IMR-90 (cell line): Measurements from ENCODE around the gene TGM6. TPM values are rescaled to one million over a fixed set of nuclear protein-coding genes. Genes with fewer than 3 reads are reported as not detected.
A peak's percentile ranks its signal among the peaks of the same experiment; 100 is the strongest.

Experiments used
- ATAC-seq: fragments of 200-7000 bp; cut with Tn5 transposase; 2 replicates; pipeline ENCODE4 v1.9.1; 2020; ENCODE audit warnings: low read depth, mild to moderate bottlenecking, moderate library complexity
- BruUV-seq: library from RNA; stranded (reverse); fragments of 400-500 nt; replicated peaks from 2 replicates; lab custom pipeline; 2021; lab: Mats Ljungman, UMichigan
- CTCF ChIA-PET: fragments of 300-600 bp; formaldehyde crosslinking; extraction: SDS; loops from one replicate; lab custom pipeline; 2021; ENCODE audit warnings: antibody characterized with exemption; lab: Yijun Ruan, JAX
- POLR2A ChIA-PET: fragments of 300-600 bp; sonication (Branson Sonifier 250); formaldehyde crosslinking; loops from one replicate; lab custom pipeline; 2022; ENCODE audit warnings: antibody characterized with exemption; ENCODE audit not compliant: unreplicated experiment; lab: Charles Lee
- DNase-seq: peaks from one replicate; pipeline ENCODE4 v3.0.0; 2013
- H2AFZ ChIP-seq: replicated peaks from 2 replicates; pipeline ENCODE3; 2013; ENCODE audit warnings: low read length, mild to moderate bottlenecking; ENCODE audit not compliant: poor library complexity
- H2AK5ac ChIP-seq: 2 replicates; pipeline ENCODE4 v1.6.1; 2013; ENCODE audit warnings: low read depth, low read length, inconsistent platforms
- H2AK9ac ChIP-seq: replicated peaks from 2 replicates; pipeline ENCODE3; 2013; ENCODE audit warnings: mild to moderate bottlenecking, low read depth, low read length, moderate library complexity; ENCODE audit not compliant: poor library complexity
- H2BK120ac ChIP-seq: 2 replicates; pipeline ENCODE4 v1.6.1; 2013; ENCODE audit warnings: low read depth, low read length, inconsistent platforms
- H2BK15ac ChIP-seq: 3 replicates; pipeline ENCODE4 v1.6.1; 2013; ENCODE audit warnings: low read depth, low read length, inconsistent platforms
- H2BK20ac ChIP-seq: 2 replicates; pipeline ENCODE4 v1.6.1; 2013; ENCODE audit warnings: low read depth, mild to moderate bottlenecking, inconsistent platforms, low read length, moderate library complexity
- H2BK5ac ChIP-seq: 2 replicates; pipeline ENCODE4 v1.6.1; 2013; ENCODE audit warnings: mild to moderate bottlenecking, low read depth, low read length, inconsistent platforms; ENCODE audit not compliant: poor library complexity, severe bottlenecking
- H3K14ac ChIP-seq: replicated peaks from 2 replicates; pipeline ENCODE4 v1.6.1; 2013; ENCODE audit warnings: low read depth, low read length, inconsistent platforms
- H3K18ac ChIP-seq: 2 replicates; pipeline ENCODE4 v1.6.1; 2013; ENCODE audit warnings: low read depth, low read length, control low read depth
- H3K23ac ChIP-seq: 2 replicates; pipeline ENCODE4 v1.6.1; 2013; ENCODE audit warnings: low read depth, low read length, inconsistent platforms
- H3K27ac ChIP-seq: 2 replicates; pipeline ENCODE4 v1.5.1; 2013; ENCODE audit warnings: mild to moderate bottlenecking, control low read depth, low read length; ENCODE audit not compliant: insufficient read depth
- H3K27me3 ChIP-seq: 2 replicates; pipeline ENCODE4 v1.6.1; 2013; ENCODE audit warnings: low read length; ENCODE audit not compliant: control insufficient read depth, insufficient read depth
- H3K36me3 ChIP-seq: 2 replicates; pipeline ENCODE4 v1.6.1; 2013; ENCODE audit warnings: low read length, mixed read lengths; ENCODE audit not compliant: control insufficient read depth, insufficient read depth
- H3K4ac ChIP-seq: 2 replicates; pipeline ENCODE4 v1.6.1; 2013; ENCODE audit warnings: low read depth, low read length, inconsistent platforms
- H3K4me1 ChIP-seq: 2 replicates; pipeline ENCODE4 v1.6.1; 2013; ENCODE audit warnings: low read length, mixed read lengths; ENCODE audit not compliant: control insufficient read depth, insufficient read depth
- H3K4me2 ChIP-seq: 2 replicates; pipeline ENCODE4 v1.6.1; 2013; ENCODE audit warnings: low read depth, mild to moderate bottlenecking, control low read depth, low read length, moderate library complexity
- H3K4me3 ChIP-seq: 2 replicates; pipeline ENCODE4 v1.5.1; 2013; ENCODE audit warnings: low read depth, mild to moderate bottlenecking, control low read depth, low read length, moderate library complexity; ENCODE audit not compliant: insufficient read depth
- H3K56ac ChIP-seq: 2 replicates; pipeline ENCODE4 v1.6.1; 2013; ENCODE audit warnings: low read length, inconsistent platforms; ENCODE audit not compliant: insufficient read depth; ENCODE audit errors: extremely low read depth
- H3K79me1 ChIP-seq, 2 experiments: 2 replicates each; pipeline ENCODE4 v1.6.1; 2013; ENCODE audit warnings: low read length in 2 of 2, inconsistent platforms in 1 of 2, low read depth in 1 of 2
- H3K9ac ChIP-seq: 2 replicates; pipeline ENCODE4 v1.6.1; 2013; ENCODE audit warnings: low read depth, low read length, control low read depth
- H3K9me1 ChIP-seq: 2 replicates; pipeline ENCODE4 v1.6.1; 2013; ENCODE audit warnings: low read length, inconsistent platforms; ENCODE audit not compliant: insufficient read depth
- H3K9me3 ChIP-seq: 2 replicates; pipeline ENCODE4 v1.6.1; 2013; ENCODE audit warnings: low read length; ENCODE audit not compliant: control insufficient read depth, insufficient read depth
- H4K20me1 ChIP-seq: 2 replicates; pipeline ENCODE4 v1.6.1; 2013; ENCODE audit warnings: low read length, inconsistent platforms; ENCODE audit not compliant: insufficient read depth
- H4K5ac ChIP-seq: 2 replicates; pipeline ENCODE4 v1.6.1; 2013; ENCODE audit warnings: mild to moderate bottlenecking, low read depth, low read length, control low read depth
- H4K8ac ChIP-seq, 2 experiments: 2 replicates each; pipeline ENCODE4 v1.6.1; 2013; ENCODE audit warnings: low read depth in 2 of 2, low read length in 2 of 2, control low read depth in 1 of 2, inconsistent platforms in 1 of 2
- H4K91ac ChIP-seq: 2 replicates; pipeline ENCODE4 v1.6.1; 2013; ENCODE audit warnings: low read depth, low read length, inconsistent platforms; ENCODE audit not compliant: insufficient read depth
- BHLHE40 ChIP-seq: fragments of 150-350 bp; IDR thresholded peaks from 2 replicates; pipeline ENCODE4 v1.6.1; 2016; ENCODE audit warnings: mild to moderate bottlenecking, low read depth, low read length
- CEBPB ChIP-seq: IDR thresholded peaks from 2 replicates; pipeline ENCODE4 v1.6.1; 2012; ENCODE audit warnings: low read depth, low read length, improper control_type of control experiment
- ELK1 ChIP-seq: fragments of 150-350 bp; IDR thresholded peaks from 2 replicates; pipeline ENCODE4 v1.6.1; 2016; ENCODE audit warnings: low read depth, mild to moderate bottlenecking, low read length, moderate library complexity, borderline replicate concordance
- FOS ChIP-seq: fragments of 150-350 bp; IDR thresholded peaks from 2 replicates; pipeline ENCODE4 v1.6.1; 2016; ENCODE audit warnings: low read depth, low read length
- MAZ ChIP-seq: IDR thresholded peaks from 2 replicates; pipeline ENCODE4 v1.6.1; 2012; ENCODE audit warnings: low read depth, mild to moderate bottlenecking, low read length, improper control_type of control experiment, moderate library complexity, borderline replicate concordance
- MXI1 ChIP-seq: IDR thresholded peaks from 2 replicates; pipeline ENCODE4 v1.6.1; 2012; ENCODE audit warnings: low read depth, mild to moderate bottlenecking, low read length, moderate library complexity, borderline replicate concordance
- POLR2A ChIP-seq: IDR thresholded peaks from 2 replicates; pipeline ENCODE4 v1.6.1; 2012; ENCODE audit warnings: mild to moderate bottlenecking, low read depth, low read length
- RAD21 ChIP-seq: IDR thresholded peaks from 2 replicates; pipeline ENCODE4 v1.6.1; 2012; ENCODE audit warnings: low read length, improper control_type of control experiment
- RFX5 ChIP-seq: IDR thresholded peaks from 2 replicates; pipeline ENCODE4 v1.8.0; 2012; ENCODE audit warnings: low read depth, mild to moderate bottlenecking, low read length, moderate library complexity
- WGBS, 2 experiments: methylation state at CpG; one replicate each; pipeline versions ENCODE4 v1.1.5 to v1.1.7; 2013; ENCODE audit warnings: missing lambda C conversion rate in 2 of 2; ENCODE audit not compliant: insufficient read length in 1 of 2; ENCODE audit errors: extremely low coverage in 2 of 2; 5-methylcytosine and 5-hydroxymethylcytosine counted together
- dilution Hi-C: fragments of 300-500 bp; cut with HindIII; formaldehyde crosslinking; loops from one replicate; pipeline ENCODE4 v1.14.3; 2018; ENCODE audit warnings: low sequenced_read_pairs; ENCODE audit not compliant: unreplicated experiment
- in situ Hi-C: fragments of 300-500 bp; cut with MboI; formaldehyde crosslinking; loops from 3 replicates; pipeline ENCODE4 v1.14.3; 2019; ENCODE audit warnings: low sequenced_read_pairs, inconsistent platforms, mixed read lengths
- intact Hi-C: fragments of 100-400 bp; cut with micrococcal nuclease; formaldehyde crosslinking; loops from 2 replicates; pipeline ENCODE4 v1.10.0; 2022
- polyA plus RNA-seq, 3 experiments: library from polyadenylated mRNA; depleted of rRNA; stranded (reverse); fragments of >200 nt; gene quantifications; 2 replicates each; pipeline ENCODE4 v1.2.3, GENCODE V29; 2012; ENCODE audit warnings: low replicate concordance in 1 of 3
- total RNA-seq: library from RNA; depleted of rRNA; stranded (reverse); fragments of >200 nt; gene quantifications from 2 replicates; pipeline ENCODE4 v1.2.3, GENCODE V29; 2012

Gene TGM6
- total and polyA plus RNA-seq, 2 of the 4 experiments (the other 2 are of a cell fraction), result not detected

- H3K23ac ChIP-seq, result peak within 1 kb of the TSS; percentile 91
- H4K91ac ChIP-seq, result peak within 1 kb of the TSS; percentile 85
- TF ChIP-seq ELK1 (0 out of 2 replicates have a peak, but pooled peaks have one; percentile 78), RAD21 (peak; percentile 6; the same call in 1 of the 2 replicates), MAZ (peak; percentile 58; the same call in 1 of the 2 replicates), RFX5 (no peak), MXI1 (peak; percentile 28; the same call in 1 of the 2 replicates), FOS (no peak), BHLHE40 (no peak), POLR2A (peak; percentile 87), CEBPB (no peak)
- H3K9ac ChIP-seq, result peak within 1 kb of the TSS; percentile 91
- H3K79me1 ChIP-seq, result peaks cover 15 to 30% of the 10 kb centered on the region in 2 experiments
- H4K8ac ChIP-seq, result peak within 1 kb of the TSS; percentile 82 to 96
- peaks cover 20% of the 10 kb centered on the region for H3K36me3 ChIP-seq
- H2BK15ac ChIP-seq, result peak within 1 kb of the TSS; percentile 52; the same call in 1 of the 3 replicates
- CTCF ChIA-PET, result interaction anchor here (0.9 kb wide), 1 partner anchor 51 kb away, joined by 5 read pairs; no protein-coding TSS in a partner anchor
- H3K27ac ChIP-seq, result peak within 1 kb of the TSS; percentile 91
- no peak within 1 kb of the TSS for H2BK20ac ChIP-seq
- H2AK5ac ChIP-seq, result peak within 1 kb of the TSS; percentile 93
- peaks cover 18% of the 10 kb centered on the region for H3K9me1 ChIP-seq
- peak; percentile 91 for ATAC-seq
- no peaks in the 10 kb centered on the region for H3K27me3 ChIP-seq
- peak within 1 kb of the TSS; percentile 93 for H4K5ac ChIP-seq
- intact Hi-C loops, result loop anchor here (1.0 to 2.0 kb wide), 2 partner anchors 55 to 182 kb away; partner anchors contain the start of gene NOP56
- H4K20me1 ChIP-seq, result peaks cover 42% of the 10 kb centered on the region
- peak; percentile 99 for DNase-seq
- 0% methylated on average over 26 of the region's 53 CpGs; no CpG with 5 or more reads in 1 of the 2 experiments for WGBS, 2 experiments
- H3K4me3 ChIP-seq, result peak within 1 kb of the TSS; percentile 76
- H3K56ac ChIP-seq, result peak within 1 kb of the TSS; percentile 92
- H3K4me1 ChIP-seq, result peaks cover 7% of the 10 kb centered on the region
- H3K9me3 ChIP-seq, result no peaks in the 10 kb centered on the region
- in situ Hi-C loops, result loop anchor here (25.0 kb wide), 1 partner anchor 708 kb away; no protein-coding TSS in a partner anchor
- peak within 1 kb of the TSS; percentile 80 for H3K4me2 ChIP-seq
- peak within 1 kb of the TSS; percentile 91 for H2BK5ac ChIP-seq
- peak within 1 kb of the TSS; percentile 95 for H2AFZ ChIP-seq
- BruUV-seq, result no TSS peak
- peak within 1 kb of the TSS; percentile 87 for H3K4ac ChIP-seq
- peak within 1 kb of the TSS; percentile 75 for H3K18ac ChIP-seq
- H2BK120ac ChIP-seq, result peak within 1 kb of the TSS; percentile 60
- H2AK9ac ChIP-seq, result peak within 1 kb of the TSS; percentile 99
- dilution Hi-C loops, result no loop called here
- H3K14ac ChIP-seq, result peak within 1 kb of the TSS; percentile 91
- POLR2A ChIA-PET, result no interaction called here
Measured at GRCh38 chr20:2470423-2471193, 89.9 kb downstream of the TGM6 start, which contains the start of gene SNRPB. SNRPB (minus strand) TSS chr20:2470789; CDS start chr20:2470690, 99 bp downstream.
